GM11168 (cell line): ENCODE data around the gene PHKG2.

Experiments
- in situ Hi-C: fragments of 300-500 bp; cut with MboI; formaldehyde crosslinking; loops from one replicate; pipeline ENCODE4 v1.12.0; 2022; ENCODE audit warnings: low sequenced_read_pairs; ENCODE audit not compliant: unreplicated experiment

PHKG2 gene

GRCh38 chr16:30753596-30753995 lies 5.4 kb downstream of the PHKG2 start:
- in situ Hi-C loops = no loop called here

GRCh38 chr16:30755955-30756780 lies 7.9 kb downstream of the PHKG2 start:
- in situ Hi-C loops = no loop called here

- in situ Hi-C loops = no loop called here
Measured at GRCh38 chr16:30756781-30757100, 8.5 kb downstream of the PHKG2 start.

GRCh38 chr16:30757316-30757715 lies 9.1 kb downstream of the PHKG2 start:
- in situ Hi-C loops = no loop called here

GRCh38 chr16:30758988-30759491 lies 10.8 kb downstream of the PHKG2 start:
- in situ Hi-C loops = no loop called here

GRCh38 chr16:30760001-30760559 lies 11.9 kb downstream of the PHKG2 start:
- in situ Hi-C loops = no loop called here

GRCh38 chr16:30760577-30761426 lies 12.6 kb downstream of the PHKG2 start:
- in situ Hi-C loops = no loop called here

GRCh38 chr16:30761427-30761927 lies 13.3 kb downstream of the PHKG2 start:
- in situ Hi-C loops = no loop called here

- in situ Hi-C loops = no loop called here
Measured at GRCh38 chr16:30761928-30762902, 14.0 kb downstream of the PHKG2 start, which contains the start of the genes CFAP119 and RNF40. Gene CFAP119, minus strand, starts transcription at chr16:30762062. Its CDS starts 314 bp downstream, at chr16:30761748. Gene RNF40, plus strand, starts transcription at chr16:30762322. Its CDS starts 224 bp downstream, at chr16:30762546.

- in situ Hi-C loops = no loop called here
Measured at GRCh38 chr16:30762991-30763725, 14.9 kb downstream of the PHKG2 start.

- in situ Hi-C loops = no loop called here
Measured at GRCh38 chr16:30764086-30764485, 15.9 kb downstream of the PHKG2 start.

GRCh38 chr16:30764816-30765465 lies 16.7 kb downstream of the PHKG2 start:
- in situ Hi-C loops = no loop called here

GRCh38 chr16:30766206-30766932 lies 18.1 kb downstream of the PHKG2 start:
- in situ Hi-C loops = no loop called here

GRCh38 chr16:30766933-30767284 lies 18.7 kb downstream of the PHKG2 start:
- in situ Hi-C loops = no loop called here

GRCh38 chr16:30767767-30768465 lies 19.7 kb downstream of the PHKG2 start:
- in situ Hi-C loops = no loop called here

- in situ Hi-C loops = no loop called here
Measured at GRCh38 chr16:30768583-30769181, 20.5 kb downstream of the PHKG2 start.
